Coronary artery (tissue), 2 donors: ENCODE data around the gene MMP14.
"Not testable (repeated sequence)": the region's sequence is repeated elsewhere in the genome, so short reads cannot be mapped to it uniquely, and the experiment has no call there.

Source experiments
- DNase-seq: peaks from one replicate; pipeline ENCODE4 v3.0.0-alpha.2; 2017; ENCODE audit warnings: low spot score
- H3K27ac ChIP-seq, 2 donors: fragments of 200-600 bp; sonication (generic); one replicate each; pipeline ENCODE4 v1.5.1; 2016 to 2019
- H3K4me3 ChIP-seq: fragments of 200-600 bp; sonication (generic); 2 replicates; pipeline ENCODE4 v1.5.1; 2016; ENCODE audit warnings: mild to moderate bottlenecking, moderate library complexity
- TF ChIP-seq, protein P1 (sequence below): fragments of 200-600 bp; sonication (generic); IDR thresholded peaks from one replicate; pipeline ENCODE4 v1.5.1; 2019; ENCODE audit warnings: antibody characterized with exemption

Gene MMP14

DNA sequence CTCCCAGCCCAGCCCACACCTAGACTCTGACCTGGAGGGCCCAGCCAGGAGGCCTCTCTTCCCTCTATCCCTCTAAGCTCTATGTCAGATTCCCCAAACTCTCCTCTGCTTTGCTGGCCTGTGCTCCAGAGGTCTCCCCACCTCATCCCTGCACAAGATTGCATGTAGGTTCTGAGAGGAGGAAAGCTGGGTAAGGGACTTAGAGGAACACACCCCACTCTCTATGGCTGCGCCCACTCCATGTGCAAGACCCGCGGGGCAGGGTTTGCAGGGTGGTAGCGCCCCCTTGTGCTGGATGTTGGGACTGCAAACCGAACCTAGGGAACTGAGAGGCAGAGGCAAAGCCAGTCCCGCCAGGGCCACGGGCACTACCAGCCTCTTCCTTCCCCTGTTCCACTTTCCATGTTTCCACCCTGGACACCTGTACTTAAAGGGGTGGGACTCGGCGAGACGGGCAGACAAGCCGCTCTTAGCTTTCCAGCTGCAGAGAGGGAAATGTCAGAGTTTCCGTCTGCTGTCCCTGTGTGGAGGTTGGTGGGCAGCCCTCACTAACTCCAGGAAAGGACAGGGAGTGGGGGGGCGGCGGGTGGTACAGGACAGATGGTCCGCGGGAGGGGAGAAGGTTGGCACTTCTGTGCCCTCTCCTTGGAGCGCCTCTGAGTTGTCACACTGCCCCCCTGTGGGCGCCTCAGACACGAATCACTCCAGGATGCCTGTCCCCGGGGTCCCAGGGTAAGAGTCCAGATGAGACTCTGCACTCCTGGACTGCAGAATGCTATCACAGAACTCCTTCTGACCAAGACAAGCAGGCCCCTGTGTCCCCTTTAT, 16.8 kb downstream of the MMP14 start:
- TF ChIP-seq, protein P1, sequence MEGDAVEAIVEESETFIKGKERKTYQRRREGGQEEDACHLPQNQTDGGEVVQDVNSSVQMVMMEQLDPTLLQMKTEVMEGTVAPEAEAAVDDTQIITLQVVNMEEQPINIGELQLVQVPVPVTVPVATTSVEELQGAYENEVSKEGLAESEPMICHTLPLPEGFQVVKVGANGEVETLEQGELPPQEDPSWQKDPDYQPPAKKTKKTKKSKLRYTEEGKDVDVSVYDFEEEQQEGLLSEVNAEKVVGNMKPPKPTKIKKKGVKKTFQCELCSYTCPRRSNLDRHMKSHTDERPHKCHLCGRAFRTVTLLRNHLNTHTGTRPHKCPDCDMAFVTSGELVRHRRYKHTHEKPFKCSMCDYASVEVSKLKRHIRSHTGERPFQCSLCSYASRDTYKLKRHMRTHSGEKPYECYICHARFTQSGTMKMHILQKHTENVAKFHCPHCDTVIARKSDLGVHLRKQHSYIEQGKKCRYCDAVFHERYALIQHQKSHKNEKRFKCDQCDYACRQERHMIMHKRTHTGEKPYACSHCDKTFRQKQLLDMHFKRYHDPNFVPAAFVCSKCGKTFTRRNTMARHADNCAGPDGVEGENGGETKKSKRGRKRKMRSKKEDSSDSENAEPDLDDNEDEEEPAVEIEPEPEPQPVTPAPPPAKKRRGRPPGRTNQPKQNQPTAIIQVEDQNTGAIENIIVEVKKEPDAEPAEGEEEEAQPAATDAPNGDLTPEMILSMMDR, result peak; percentile 85
- DNase-seq, result peak; percentile 93
- peak overlapping the region; percentile 32 to 35 for H3K27ac ChIP-seq
- peak overlapping the region; percentile 69 for H3K4me3 ChIP-seq

DNA sequence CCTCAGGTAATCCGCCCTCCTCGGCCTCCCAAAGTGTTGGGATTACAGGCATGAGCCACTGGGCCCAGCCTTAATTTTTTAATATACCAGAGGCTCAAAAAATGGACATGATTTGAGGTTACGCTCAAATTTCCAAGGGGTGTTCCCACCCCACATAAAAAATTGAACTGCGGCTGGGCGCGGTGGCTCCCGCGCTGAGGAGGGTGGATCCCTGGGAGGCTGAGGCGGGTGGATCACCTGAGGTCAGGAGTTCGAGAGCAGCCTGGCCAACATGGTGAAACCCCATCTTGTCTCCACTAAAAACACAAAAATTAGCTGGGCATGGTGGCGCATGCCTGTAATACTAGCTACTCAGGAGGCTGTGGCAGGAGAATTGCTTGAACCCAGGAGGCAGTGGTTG, 17.9 kb downstream of the MMP14 start:
- not testable (repeated sequence) for DNase-seq, H3K4me3 ChIP-seq, H3K27ac ChIP-seq

DNA sequence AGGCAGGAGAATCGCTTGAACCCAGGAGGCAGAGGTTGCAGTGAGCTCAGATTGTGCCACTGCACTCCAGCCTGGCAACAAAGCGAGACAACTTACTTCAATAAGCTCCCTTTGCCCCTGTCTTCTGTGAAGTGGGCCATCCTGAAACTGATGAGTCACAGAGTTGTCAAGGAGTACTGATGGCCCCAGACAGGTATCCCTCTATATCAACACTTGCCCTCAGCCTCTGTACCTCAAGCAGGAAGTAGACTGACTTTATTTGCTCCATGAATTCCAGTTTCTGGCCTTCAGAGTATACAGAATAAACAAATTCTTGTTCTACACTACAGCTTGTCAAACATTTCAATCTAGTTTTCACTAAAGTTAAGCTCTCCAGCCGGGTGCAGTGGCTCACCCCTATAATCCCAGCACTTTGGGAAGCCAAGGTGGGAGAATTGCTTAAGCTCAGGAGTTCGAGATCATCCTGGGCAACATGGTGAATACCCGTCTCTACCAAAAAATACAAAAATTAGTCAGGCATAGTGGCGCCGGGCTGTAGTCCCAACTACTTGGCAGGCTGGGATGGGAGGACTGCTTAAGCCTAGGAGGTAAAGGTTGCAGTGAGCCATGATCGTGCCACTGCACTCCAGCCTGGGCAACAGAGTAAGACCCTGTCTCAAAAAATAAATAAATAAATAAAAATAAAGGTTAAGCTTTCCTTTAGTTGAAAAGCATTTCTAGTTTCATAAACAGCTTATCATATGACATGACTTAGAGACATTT, 18.8 kb downstream of the MMP14 start:
- no peak overlapping the region for H3K4me3 ChIP-seq
- TF ChIP-seq, protein P1, result no peak
- no peak overlapping the region for H3K27ac ChIP-seq
- DNase-seq, result no peak

DNA sequence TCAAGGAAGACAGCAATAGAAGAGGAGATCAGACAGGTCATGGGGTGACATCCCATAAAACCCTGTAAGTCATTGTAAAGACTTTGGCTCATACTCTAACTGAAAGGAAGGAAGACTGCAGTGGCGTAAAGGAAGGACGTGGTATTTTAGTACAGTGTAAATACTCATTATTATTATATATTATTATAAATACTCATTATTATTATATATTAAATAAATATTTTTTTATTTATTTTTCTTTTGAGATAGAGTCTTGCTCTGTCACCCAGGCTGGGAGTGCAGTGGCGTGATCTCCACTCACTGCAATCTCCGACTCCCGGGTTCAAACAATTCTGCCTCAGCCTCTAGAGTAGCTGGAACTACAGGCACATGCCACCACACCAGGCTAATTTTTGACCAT, 20.0 kb downstream of the MMP14 start:
- TF ChIP-seq, protein P1, result no peak
- no peak overlapping the region for H3K4me3 ChIP-seq
- no peak for DNase-seq
- H3K27ac ChIP-seq, result no peak overlapping the region

DNA sequence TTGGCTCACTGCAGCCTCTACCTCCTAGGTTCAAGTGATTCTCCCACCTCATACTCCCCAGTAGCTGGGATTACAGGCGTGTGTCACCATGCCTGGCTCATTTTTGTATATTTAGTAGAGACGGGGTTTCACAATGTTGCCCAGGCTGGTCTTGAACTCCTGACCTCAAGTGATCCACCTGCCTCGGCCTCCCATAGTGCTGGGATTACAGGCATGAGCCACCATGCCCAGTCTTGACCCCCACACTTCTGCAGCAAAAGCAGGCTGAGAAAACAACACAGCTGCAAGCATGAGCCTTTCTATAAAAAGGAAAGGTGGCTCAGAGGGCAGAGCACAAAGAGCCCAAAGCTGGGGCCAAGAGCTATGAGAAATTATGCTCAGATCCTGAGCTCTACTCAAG, 24.0 kb downstream of the MMP14 start:
- not testable (repeated sequence) for DNase-seq, H3K4me3 ChIP-seq, H3K27ac ChIP-seq

DNA sequence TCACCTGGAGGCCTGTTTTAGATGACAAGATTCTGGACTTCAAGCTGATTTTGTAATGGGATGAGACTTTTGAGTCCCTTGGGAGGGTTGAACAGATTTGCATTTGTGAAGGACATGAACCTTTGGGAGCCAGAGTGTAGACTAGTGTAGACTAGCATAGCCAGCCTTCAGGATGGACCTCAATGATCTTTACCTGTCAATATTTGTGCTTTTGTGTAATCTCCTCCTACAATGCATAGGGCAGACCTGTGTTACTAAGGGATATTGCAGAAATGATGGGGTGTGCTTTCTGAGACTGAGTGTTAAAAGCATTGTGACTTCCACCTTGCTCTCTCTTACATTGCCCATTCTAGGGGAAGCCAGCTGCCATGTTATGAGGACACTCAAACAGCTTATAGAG, 25.3 kb downstream of the MMP14 start:
- Histone ChIP-seq H3K27ac (no peak overlapping the region), H3K4me3 (no peak overlapping the region)
- TF ChIP-seq, protein P1, result no peak
- DNase-seq, result no peak

DNA sequence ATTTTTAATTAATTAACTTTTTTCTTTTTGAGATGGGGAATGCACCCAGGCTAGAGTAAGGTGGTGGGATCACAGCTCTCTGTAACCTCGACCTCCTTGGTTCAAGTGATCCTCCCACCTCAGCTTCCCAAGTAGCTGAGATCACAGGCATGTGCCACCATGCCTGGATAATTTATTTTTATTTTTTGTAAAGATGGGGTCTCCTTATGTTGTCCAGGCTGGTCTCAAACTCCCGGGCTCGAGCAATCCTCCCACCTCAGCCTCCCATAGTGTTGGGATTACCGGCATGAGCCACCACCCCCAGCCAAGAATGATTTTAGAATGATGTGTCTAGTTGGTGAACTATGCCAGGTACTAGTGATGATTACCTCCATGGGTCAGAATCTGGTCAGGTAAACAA, 28.6 kb downstream of the MMP14 start:
- Histone ChIP-seq H3K4me3 (no peak overlapping the region), H3K27ac (no peak overlapping the region)
- DNase-seq, result no peak
- TF ChIP-seq, protein P1, result no peak
